Erythroblast (primary cell): ENCODE measurements around the gene PLAC8L1.
"Not testable (repeated sequence)": the region's sequence is repeated elsewhere in the genome, so short reads cannot be mapped to it uniquely, and the experiment has no call there.

Source experiments
- GATA1 ChIP-seq: IDR thresholded peaks from 2 replicates; pipeline ENCODE4 v1.6.1; 2011; ENCODE audit warnings: low read depth, mild to moderate bottlenecking, control low read depth, low read length, moderate library complexity
- POLR2A ChIP-seq: IDR thresholded peaks from 2 replicates; pipeline ENCODE4 v1.6.1; 2011; ENCODE audit warnings: mild to moderate bottlenecking, low read length

DNA sequence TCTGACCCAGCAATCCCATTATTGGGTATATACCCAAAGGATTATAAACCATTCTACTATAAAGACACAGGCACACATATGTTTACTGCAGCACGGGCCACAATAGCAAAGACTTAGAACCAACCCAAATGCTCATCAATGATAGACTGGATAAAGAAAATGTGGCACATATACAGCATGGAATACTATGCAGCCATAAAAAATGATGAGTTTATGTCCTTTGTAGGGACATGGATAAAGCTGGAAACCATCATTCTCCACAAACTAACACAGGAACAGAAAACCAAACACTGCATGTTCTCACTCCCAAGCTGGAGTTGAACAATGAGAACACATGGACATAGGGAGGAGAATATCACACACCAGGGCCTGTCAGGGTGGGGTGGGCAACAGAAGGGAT lies 16.1 kb upstream of the PLAC8L1 start:
- TF ChIP-seq POLR2A, GATA1: not testable (repeated sequence)
